Neutrophil (primary cell): ENCODE data around the gene CDK3.

Source experiments
- H3K27ac ChIP-seq: fragments of 200-600 bp; sonication (generic); 2 replicates; pipeline ENCODE4 v1.5.1; 2016; ENCODE audit warnings: mild to moderate bottlenecking, moderate library complexity
- H3K27me3 ChIP-seq: fragments of 200-600 bp; sonication (generic); 2 replicates; pipeline ENCODE4 v1.6.0; 2016; ENCODE audit warnings: mild to moderate bottlenecking
- H3K36me3 ChIP-seq: fragments of 200-600 bp; sonication (generic); 2 replicates; pipeline ENCODE4 v1.5.1; 2017
- H3K4me1 ChIP-seq, 2 experiments: fragments of 200-600 bp in 1 of 2; sonication (generic) in 1 of 2; 1 replicate in 1 of 2; 2 replicates in 1 of 2; pipeline versions ENCODE4 v1.5.1 to v1.6.1; 2013 to 2016; ENCODE audit warnings: low read depth in 1 of 2, low read length in 1 of 2, mild to moderate bottlenecking in 1 of 2, moderate library complexity in 1 of 2; ENCODE audit not compliant: control insufficient read depth in 1 of 2, insufficient read depth in 1 of 2
- H3K4me3 ChIP-seq, 2 experiments: fragments of 200-600 bp in 1 of 2; sonication (generic) in 1 of 2; 1 replicate in 1 of 2; 2 replicates in 1 of 2; pipeline ENCODE4 v1.5.1; 2013 to 2016; ENCODE audit warnings: low read depth in 1 of 2, low read length in 1 of 2, mild to moderate bottlenecking in 1 of 2, moderate library complexity in 1 of 2
- H3K9me3 ChIP-seq: fragments of 200-600 bp; sonication (generic); 2 replicates; pipeline ENCODE4 v1.5.1; 2016
- CTCF ChIP-seq: fragments of 200-600 bp; sonication (generic); IDR thresholded peaks from 2 replicates; pipeline ENCODE4 v1.5.1; 2016; ENCODE audit warnings: antibody characterized with exemption

The CDK3 gene

GRCh38 chr17:76046064-76046463, 45.4 kb downstream of the CDK3 start:
- no peak for TF ChIP-seq CTCF
- H3K36me3 ChIP-seq, result peaks cover 99% of the 10 kb centered on the region

GRCh38 chr17:76048025-76048605, 47.5 kb downstream of the CDK3 start:
- no peak overlapping the region for H3K27ac ChIP-seq
- no peaks in the 10 kb centered on the region for H3K27me3 ChIP-seq
- no peak overlapping the region for H3K4me3 ChIP-seq
- H3K9me3 ChIP-seq, result no peaks in the 10 kb centered on the region
- TF ChIP-seq CTCF, result no peak
- H3K4me1 ChIP-seq, result no peaks in the 10 kb centered on the region
- H3K36me3 ChIP-seq, result peaks cover 91% of the 10 kb centered on the region

More at GRCh38 chr17:76046064-76046463, 45.4 kb downstream of the CDK3 start:
- Histone ChIP-seq H3K4me3 (no peak overlapping the region), H3K27ac (no peak overlapping the region), H3K9me3 (no peaks in the 10 kb centered on the region), H3K4me1 (no peaks in the 10 kb centered on the region), H3K27me3 (no peaks in the 10 kb centered on the region)

GRCh38 chr17:76048711-76049110, 48.1 kb downstream of the CDK3 start:
- H3K4me3 ChIP-seq, result no peak overlapping the region
- H3K4me1 ChIP-seq, result no peaks in the 10 kb centered on the region
- no peak for TF ChIP-seq CTCF
- peaks cover 91% of the 10 kb centered on the region for H3K36me3 ChIP-seq
- H3K9me3 ChIP-seq, result no peaks in the 10 kb centered on the region
- no peak overlapping the region for H3K27ac ChIP-seq
- no peaks in the 10 kb centered on the region for H3K27me3 ChIP-seq

GRCh38 chr17:76049239-76049638, 48.6 kb downstream of the CDK3 start:
- H3K4me1 ChIP-seq, result no peaks in the 10 kb centered on the region
- H3K9me3 ChIP-seq, result no peaks in the 10 kb centered on the region
- H3K36me3 ChIP-seq, result peaks cover 91% of the 10 kb centered on the region
- TF ChIP-seq CTCF, result no peak
- no peak overlapping the region for H3K27ac ChIP-seq
- H3K27me3 ChIP-seq, result no peaks in the 10 kb centered on the region
- H3K4me3 ChIP-seq, result no peak overlapping the region

- H3K36me3 ChIP-seq, result peaks cover 91% of the 10 kb centered on the region
Measured at GRCh38 chr17:76049836-76050537, 49.3 kb downstream of the CDK3 start.

More at GRCh38 chr17:76049836-76050537, 49.3 kb downstream of the CDK3 start:
- Histone ChIP-seq H3K4me3 (no peak overlapping the region), H3K27ac (no peak overlapping the region), H3K27me3 (no peaks in the 10 kb centered on the region), H3K9me3 (no peaks in the 10 kb centered on the region), H3K4me1 (no peaks in the 10 kb centered on the region)
- TF ChIP-seq CTCF, result no peak
